Skeletal muscle cell (primary cell): ENCODE data around the gene RPL41.
"Not testable (repeated sequence)": the region's sequence is repeated elsewhere in the genome, so short reads cannot be mapped to it uniquely, and the experiment has no call there.

ENCODE experiments used
- DNase-seq: peaks from one replicate; pipeline ENCODE4 v3.0.0-alpha.2; 2010; ENCODE audit warnings: low read depth
- H3K4me3 ChIP-seq: 2 replicates; pipeline ENCODE4 v1.5.1; 2011; ENCODE audit warnings: low read depth, mild to moderate bottlenecking, control low read depth, low read length, moderate library complexity

The RPL41 gene

DNA sequence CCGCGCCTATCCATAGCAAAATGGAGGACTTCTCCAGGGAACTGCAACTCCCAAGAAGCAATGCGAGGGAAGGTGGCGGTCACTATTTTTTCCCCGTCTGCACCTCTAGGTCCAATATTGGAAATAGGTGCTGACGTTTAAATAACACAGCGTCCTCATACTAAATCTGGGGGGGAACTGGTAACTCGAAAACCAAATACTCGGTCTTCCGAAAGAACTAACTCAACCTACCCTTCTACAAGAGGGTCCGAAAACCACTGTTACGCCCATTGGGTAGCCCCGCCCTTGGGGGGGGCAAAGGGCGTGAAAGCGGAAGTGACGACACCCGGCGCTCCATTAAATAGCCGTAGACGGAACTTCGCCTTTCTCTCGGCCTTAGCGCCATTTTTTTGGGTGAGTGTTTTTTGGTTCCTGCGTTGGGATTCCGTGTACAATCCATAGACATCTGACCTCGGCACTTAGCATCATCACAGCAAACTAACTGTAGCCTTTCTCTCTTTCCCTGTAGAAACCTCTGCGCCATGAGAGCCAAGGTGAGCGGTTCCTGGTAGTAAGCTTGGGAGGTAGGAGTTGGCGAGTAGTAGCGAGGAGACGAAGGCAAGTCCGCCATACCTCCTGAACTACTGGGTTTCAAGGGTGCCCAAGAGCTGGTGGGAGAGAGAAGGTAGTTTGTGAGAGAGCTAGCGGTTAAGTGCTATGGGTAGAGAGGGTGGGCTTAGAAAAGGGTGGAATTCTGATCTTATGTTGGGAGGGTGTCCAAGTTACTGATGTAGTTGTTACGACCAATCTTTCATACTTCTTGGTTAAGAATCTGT is at the start of gene RPL41:
Gene RPL41, plus strand, starts transcription at position 367 of the 815 bp plus-strand sequence.
- H3K4me3 ChIP-seq = peak within 1 kb of the TSS; percentile 75
- peak; percentile 68 for DNase-seq

DNA sequence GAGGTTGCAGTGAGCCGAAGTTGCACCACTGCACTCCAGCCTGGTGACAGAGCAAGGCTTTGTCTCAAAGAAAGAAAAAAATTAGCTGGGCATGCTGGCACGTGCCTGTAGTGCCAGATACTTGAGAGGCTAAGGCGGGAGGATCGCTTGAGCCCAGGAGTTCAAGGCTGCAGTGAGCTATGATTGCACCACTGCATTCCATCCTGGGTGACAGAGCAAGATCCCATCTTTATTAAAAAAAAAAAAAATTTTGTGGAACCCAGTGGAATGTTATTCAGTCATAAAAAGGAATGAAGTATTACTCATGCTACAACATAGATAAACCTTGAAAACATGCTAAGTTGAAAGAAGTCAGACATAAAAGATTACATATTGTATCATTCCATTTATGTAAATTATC is 44.8 kb upstream of the RPL41 start:
- H3K4me3 ChIP-seq = no peak overlapping the region
- no peak for DNase-seq

DNA sequence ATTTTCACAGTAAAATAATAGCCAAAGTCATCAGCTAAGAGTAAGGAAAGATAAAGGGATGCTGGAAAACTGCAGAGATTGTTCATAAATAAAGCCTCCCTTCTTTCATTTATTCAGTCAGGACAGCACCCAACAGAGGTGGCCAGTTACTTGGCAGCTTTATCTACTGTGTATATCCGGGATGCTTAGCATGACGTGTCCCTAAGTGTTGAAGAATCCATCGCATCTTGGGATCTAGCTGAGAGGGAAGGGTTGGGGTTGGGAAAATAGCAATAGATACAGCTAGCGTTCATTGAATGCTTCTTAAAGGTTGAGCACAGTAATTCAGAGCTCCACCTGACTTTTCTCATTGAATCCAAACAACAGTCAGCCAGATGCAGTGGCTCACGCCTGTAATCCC is 42.0 kb upstream of the RPL41 start:
- DNase-seq = no peak
- no peak overlapping the region for H3K4me3 ChIP-seq

DNA sequence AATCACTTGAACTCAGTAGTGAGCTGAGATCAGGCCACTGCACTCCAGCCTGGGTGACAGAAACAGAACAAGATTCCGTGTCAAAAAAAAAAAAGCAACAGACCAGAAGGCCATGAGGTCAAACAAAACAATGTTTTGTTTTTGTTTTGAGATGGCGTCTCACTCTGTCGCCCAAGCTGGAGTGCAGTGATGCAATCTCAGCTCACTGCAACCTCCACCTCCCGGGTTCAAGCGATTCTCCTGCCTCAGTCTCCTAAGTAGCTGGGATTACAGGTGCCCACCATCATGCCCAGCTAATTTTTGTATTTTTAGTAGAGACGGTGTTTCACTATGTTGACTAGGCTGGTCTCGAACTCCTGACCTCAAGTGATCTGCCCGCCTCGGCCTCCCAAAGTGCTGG is 38.5 kb upstream of the RPL41 start:
- not testable (repeated sequence) for DNase-seq, H3K4me3 ChIP-seq

DNA sequence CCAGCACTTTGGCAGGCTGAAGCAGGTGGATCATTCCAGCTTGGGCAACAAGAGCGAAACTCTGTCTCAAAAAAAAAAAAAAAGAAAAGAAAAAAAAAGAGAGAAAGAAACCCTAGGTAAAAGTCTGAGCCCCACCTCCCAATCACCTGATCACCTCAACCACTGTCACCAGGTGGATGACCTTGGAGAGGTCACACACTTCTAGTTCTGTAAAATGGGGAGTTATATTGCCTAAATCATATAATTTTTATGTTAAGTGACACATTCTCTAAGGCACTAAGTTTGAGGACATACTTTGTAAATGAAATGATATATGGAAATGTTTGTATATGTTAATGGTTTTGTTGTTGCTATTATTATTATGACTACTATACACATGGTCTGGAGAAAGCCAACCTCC is 38.0 kb upstream of the RPL41 start:
- no peak for DNase-seq

DNA sequence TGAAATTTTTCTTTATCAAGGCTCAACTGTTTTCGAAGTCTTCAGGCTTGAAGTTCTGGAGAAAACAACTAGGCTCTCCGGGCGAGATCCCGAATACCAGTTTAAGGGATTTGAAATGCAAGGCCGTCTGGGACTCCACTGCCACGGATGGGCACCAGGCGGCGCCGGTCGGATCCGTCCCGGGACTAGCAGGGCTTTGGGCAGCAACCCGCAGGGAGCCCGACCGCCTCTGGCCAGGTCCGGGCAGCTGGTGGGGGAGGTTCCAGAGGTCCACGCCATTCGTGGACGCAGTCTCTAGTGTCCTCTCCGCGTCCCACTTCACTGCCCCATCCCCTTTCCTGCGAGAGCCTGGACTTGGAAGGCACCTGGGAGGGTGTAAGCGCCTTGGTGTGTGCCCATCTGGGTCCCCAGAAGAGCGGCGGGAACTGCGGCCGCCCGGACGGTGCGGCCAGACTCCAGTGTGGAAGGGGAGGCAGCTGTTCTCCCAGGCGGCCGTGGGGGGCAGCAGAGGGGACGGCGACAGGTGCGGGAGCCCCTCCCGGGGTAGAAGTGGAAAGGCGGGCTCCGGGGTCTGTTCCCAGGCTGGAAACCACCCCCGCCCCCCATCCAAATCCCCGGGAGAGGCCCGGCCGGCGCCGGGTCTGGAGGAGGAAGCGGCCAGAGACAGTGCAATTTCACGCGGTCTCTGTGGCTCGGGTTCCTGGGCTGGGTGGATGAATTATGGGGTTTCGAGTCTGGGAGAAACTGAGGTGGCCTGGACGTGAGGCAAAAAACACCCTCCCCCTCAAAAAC is 37.3 kb upstream of the RPL41 start:
- DNase-seq = peak; percentile 34
- peak overlapping the region; percentile 59 for H3K4me3 ChIP-seq

More for the DNA sequence above, 38.0 kb upstream of the RPL41 start:
- H3K4me3 ChIP-seq = no peak overlapping the region

DNA sequence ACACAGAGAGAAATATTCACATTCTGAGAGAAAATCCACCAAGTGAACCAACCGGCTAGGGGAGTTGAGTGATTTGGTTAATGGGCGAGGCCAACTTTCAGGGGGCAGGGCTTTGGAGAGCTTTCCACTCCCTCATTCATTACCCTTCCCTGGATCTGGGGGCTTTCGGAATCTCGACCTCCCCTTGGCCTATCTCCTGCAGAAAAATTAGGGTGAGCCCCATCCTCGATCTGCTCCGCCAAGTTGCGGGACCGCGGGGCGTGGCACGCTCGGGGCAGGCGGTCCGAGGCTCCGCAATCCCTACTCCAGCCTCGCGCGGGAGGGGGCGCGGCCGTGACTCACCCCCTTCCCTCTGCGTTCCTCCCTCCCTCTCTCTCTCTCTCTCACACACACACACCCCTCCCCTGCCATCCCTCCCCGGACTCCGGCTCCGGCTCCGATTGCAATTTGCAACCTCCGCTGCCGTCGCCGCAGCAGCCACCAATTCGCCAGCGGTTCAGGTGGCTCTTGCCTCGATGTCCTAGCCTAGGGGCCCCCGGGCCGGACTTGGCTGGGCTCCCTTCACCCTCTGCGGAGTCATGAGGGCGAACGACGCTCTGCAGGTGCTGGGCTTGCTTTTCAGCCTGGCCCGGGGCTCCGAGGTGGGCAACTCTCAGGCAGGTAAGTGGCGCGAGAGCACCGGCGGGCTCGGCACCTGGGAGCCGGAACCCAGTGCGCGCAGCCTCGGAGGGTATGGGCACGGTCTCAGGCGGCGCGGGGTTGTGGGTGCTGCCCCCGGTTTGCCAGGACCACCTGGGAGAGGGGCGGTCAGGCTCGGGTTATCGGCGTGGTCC is 36.5 kb upstream of the RPL41 start, which contains the start of gene ERBB3:
Gene ERBB3, plus strand, starts transcription at position 443 of the 833 bp plus-strand sequence. Its CDS starts 136 bp downstream, at position 579.
- H3K4me3 ChIP-seq = peak within 1 kb of the TSS; percentile 59
- DNase-seq = peak; percentile 53

DNA sequence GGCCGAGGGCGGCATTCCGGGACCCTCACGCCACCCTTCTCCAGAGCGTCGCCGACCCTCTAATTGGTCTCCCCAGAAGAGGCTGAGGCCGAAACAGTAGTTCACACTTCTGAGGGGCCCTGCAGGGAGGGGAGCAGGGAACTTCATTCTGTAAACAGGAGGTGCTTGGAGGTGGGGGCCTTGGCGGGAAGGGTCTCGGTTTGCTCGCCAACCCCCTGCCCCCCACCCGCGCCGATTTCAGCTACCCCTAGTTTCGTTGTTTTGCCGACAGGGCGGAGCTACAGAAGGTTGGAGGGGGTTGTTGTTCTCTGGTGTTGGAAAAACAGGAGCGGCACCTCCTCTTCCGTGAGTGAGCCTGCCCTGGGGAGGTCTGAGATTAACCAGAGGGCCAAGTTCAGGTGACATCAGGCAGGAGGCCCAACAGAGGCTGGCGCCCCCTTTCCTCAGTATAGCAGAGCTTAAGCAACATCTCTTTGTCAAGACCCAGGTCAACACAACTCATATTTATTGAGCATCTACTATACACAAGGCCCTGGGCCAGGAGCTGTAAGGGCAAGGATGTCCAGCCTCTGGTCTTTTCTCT is 35.8 kb upstream of the RPL41 start:
- peak overlapping the region; percentile 59 for H3K4me3 ChIP-seq
- no peak for DNase-seq

DNA sequence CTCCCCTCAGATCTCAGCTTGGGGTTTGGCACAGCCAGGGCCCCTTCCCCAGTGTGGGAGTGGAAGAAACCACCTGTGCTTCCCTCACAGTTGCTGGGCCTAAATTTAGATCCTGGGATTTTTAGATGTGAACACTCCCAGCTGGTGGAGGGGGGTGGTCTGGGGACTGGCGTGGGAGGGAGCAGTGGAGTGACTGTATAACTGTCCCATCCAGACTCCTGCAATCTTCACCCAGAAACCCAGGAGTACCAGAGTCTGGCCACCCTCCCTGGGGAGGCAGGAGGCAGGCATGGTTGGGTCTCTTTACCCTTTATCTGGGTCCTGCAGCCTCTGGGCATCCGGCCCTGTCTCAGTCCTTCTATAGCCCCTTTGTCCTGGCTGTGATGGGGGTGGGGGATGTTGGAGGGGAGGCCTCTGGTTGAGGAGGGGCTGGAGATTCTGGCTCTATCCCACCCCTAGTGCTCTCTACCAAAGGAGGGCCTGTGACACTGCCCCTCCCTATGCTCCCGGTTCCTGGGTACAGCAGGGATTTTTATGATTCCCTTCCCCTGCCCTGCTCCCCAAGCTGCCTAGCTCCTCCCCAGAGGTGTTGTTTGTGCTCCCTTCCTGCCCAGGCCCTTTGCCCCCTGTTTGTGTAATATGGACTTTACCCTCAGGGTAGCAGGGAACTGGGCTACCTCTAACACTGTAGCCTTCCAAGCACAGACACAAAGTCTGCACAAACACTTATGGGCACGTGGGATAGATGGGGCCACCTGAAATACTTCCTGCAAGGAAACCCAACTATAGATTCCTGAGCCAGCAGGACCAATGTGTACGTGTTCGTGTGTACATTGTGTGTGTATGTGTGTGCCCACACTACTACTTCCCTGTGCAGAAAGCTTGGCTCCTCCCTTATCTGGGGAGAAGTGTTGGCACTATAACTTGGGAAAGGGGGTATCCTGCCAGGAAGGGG is 34.8 kb upstream of the RPL41 start:
- H3K4me3 ChIP-seq = peak overlapping the region; percentile 15
- no peak for DNase-seq

DNA sequence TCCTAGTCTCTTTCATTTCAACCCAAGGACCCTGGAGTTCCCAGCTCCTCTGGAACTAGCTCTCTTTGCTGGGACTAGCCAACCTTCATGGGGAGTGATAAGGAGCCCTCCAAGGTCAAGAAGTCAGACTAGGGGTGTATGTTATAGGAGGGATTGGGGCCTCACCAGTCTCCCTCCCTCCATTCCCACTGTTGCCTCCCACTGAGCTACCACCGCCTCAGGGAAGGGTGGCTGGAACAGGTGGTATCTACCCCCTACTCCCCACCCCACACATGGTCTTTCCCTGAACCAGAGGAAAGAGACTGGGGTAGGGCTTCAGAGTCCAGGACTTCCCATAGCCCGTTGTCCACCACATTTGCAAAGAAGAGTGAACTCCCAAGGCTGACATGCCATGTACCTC is 34.1 kb upstream of the RPL41 start:
- no peak overlapping the region for H3K4me3 ChIP-seq
- no peak for DNase-seq

DNA sequence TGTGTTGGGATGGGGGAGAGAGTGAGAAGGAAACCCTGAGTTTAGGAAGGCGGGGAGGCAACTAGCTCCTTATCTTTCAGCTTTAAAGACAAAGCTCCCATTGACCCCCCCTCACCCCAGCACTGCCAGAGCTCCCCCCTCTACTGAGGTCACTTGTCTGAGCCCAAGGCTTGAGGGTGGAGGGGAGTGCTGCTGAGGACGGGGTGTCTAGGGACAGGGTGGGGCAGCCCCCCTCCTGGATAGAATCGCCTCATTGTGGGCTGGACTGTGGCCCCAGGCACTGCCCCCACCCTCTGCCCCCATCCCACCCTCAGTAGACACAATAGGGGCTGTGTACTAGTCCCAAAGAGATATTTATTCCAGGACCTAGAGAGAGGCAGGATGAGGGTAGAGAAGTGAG is 33.5 kb upstream of the RPL41 start:
- no peak overlapping the region for H3K4me3 ChIP-seq
- no peak for DNase-seq

DNA sequence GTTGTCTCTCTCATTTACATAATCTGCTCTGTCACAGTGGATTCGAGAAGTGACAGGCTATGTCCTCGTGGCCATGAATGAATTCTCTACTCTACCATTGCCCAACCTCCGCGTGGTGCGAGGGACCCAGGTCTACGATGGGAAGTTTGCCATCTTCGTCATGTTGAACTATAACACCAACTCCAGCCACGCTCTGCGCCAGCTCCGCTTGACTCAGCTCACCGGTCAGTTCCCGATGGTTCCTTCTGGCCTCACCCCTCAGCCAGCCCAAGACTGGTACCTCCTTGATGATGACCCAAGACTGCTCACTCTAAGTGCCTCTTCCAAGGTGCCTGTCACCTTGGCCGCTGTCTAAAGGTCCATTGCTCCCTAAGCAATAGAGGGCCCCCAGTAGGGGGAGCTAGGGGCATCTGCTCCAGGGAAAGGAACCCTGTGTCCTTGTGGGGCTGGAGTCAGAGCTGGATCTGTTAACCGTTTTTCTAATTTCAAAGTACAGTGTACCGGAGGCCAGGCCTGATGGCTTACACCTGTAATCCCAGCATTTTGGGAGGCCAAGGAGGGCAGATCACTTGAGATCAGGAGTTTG is 31.4 kb upstream of the RPL41 start:
- DNase-seq = no peak
- no peak overlapping the region for H3K4me3 ChIP-seq

DNA sequence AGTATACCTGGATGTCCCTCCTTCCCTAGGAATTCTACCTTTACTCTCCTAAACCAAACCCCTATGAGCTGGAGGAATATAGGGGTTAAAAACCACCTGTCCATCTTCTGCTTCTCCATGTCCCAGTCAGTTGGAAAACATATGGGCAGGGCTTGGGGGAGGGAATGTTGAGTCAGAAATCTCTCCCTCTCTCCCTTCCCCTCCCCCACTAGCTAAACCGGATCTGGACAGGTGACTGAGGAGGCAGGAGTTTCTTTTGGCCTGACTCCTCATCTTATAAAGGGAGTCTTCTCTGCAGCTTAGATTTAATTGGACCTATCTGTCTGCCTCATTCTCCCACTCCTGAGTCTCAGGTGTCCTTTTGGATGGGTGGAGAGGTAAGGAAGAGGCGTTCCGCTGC is 30.3 kb upstream of the RPL41 start:
- DNase-seq = no peak
- no peak overlapping the region for H3K4me3 ChIP-seq

DNA sequence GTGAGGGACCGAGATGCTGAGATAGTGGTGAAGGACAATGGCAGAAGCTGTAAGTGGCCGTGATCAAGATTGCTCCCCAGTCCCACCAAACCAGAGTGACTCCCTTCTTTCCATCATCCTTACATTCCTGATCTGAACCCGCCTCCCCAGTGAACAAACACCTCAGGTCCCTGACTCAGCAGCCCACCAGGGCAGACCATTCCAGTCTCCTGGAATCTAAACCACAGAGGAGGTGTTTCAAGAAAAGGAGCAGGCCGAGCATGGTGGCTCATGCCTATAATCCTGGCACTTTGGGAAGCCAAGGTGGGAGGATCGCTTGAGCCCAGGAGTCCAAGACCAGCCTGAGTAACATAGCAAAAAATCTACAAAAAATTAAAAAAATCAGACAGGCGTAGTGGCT is 29.8 kb upstream of the RPL41 start:
- no peak for DNase-seq
- no peak overlapping the region for H3K4me3 ChIP-seq

DNA sequence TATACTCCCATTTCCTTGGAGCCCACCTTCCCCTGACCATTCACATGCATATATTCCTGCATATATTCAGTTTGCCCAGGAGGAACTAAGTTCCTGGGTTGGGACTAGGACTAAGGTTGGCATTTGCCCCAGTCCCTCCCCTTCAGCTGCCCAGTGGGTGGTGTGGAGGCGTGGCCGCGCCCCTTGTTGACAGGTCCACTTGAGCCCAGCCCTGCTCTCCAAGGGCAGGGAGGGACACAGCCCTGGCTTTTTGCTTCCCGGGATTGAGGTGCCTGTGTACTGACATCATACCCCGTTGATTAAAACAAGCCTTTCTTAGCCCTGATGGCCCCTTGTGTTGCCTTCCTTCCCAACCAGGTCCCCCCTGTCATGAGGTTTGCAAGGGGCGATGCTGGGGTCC is 29.2 kb upstream of the RPL41 start:
- no peak overlapping the region for H3K4me3 ChIP-seq
- no peak for DNase-seq

DNA sequence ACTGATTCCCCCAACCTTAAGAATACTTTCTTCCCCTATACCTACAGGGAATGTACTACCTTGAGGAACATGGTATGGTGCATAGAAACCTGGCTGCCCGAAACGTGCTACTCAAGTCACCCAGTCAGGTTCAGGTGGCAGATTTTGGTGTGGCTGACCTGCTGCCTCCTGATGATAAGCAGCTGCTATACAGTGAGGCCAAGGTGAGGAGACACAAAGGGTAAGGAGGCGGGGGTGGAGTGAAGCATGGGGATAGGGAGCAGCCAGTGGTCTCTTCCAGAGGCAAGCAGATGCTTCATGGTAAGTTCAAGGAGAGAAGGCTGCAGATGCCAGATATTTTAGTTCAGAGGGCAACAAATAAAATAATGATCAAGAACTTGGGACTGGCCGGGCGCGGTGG is 18.7 kb upstream of the RPL41 start:
- no peak for DNase-seq
- H3K4me3 ChIP-seq = no peak overlapping the region

DNA sequence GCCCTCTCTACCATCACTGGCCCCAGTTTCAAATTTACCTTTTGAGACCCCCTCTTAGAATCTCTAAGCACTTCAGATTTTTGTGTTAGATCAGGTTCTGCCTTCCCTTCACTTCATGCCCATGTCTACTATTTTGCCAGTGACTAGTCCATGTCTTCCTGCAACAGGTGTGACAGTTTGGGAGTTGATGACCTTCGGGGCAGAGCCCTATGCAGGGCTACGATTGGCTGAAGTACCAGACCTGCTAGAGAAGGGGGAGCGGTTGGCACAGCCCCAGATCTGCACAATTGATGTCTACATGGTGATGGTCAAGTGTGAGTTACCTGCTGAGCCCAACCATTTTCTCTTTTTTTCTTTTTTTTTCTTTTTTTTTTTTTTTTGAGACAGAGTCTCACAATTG is 17.8 kb upstream of the RPL41 start:
- H3K4me3 ChIP-seq = no peak overlapping the region
- DNase-seq = no peak

DNA sequence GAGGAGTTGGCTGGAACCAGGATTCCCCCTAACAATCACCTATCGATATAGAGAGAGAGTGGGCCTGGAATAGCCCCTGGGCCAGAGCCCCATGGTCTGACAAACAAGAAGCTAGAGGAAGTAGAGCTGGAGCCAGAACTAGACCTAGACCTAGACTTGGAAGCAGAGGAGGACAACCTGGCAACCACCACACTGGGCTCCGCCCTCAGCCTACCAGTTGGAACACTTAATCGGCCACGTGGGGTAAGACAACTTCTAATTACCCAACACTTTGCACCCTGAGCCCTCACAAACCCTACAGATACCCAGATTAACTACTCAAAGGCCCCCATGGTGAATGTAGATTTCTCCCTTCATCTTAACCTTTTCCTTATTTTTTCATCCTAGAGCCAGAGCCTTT is 16.6 kb upstream of the RPL41 start:
- no peak for DNase-seq
- H3K4me3 ChIP-seq = no peak overlapping the region
